CD8-positive, alpha-beta memory T cell (primary cell): ENCODE results near the gene ETAA1. TPM values are rescaled to one million over a fixed set of nuclear protein-coding genes. Genes with fewer than 3 reads are reported as not detected.
A peak's percentile ranks its signal among the peaks of the same experiment; 100 is the strongest.

Experiments
- CTCF ChIA-PET: fragments of 350-600 bp; sonication (Branson Sonifier 250); formaldehyde crosslinking; loops from one replicate; lab custom pipeline; 2021; ENCODE audit warnings: antibody characterized with exemption; lab: Charles Lee
- POLR2A ChIA-PET: fragments of 350-600 bp; sonication (Branson Sonifier 250); formaldehyde crosslinking; loops from one replicate; lab custom pipeline; 2021; ENCODE audit warnings: antibody characterized with exemption; lab: Charles Lee
- DNase-seq, 5 donors: peaks; one replicate each; pipeline versions ENCODE4 v3.0.0 to v3.0.0-alpha.2; 2020 to 2022; ENCODE audit warnings: mixed read lengths in 1 of 5
- H3K27ac ChIP-seq: one replicate; pipeline ENCODE4 v1.7.0; 2013; ENCODE audit warnings: low read depth, mild to moderate bottlenecking, low read length, moderate library complexity
- H3K27me3 ChIP-seq: 2 replicates; pipeline ENCODE4 v1.7.0; 2013; ENCODE audit warnings: low read length, mild to moderate bottlenecking; ENCODE audit not compliant: insufficient read depth, poor library complexity, severe bottlenecking
- H3K36me3 ChIP-seq: 2 replicates; pipeline ENCODE4 v1.7.0; 2013; ENCODE audit warnings: mild to moderate bottlenecking, low read length, moderate library complexity; ENCODE audit not compliant: insufficient read depth
- H3K4me1 ChIP-seq: 2 replicates; pipeline ENCODE4 v1.7.0; 2013; ENCODE audit warnings: mild to moderate bottlenecking, low read length, moderate library complexity; ENCODE audit not compliant: insufficient read depth
- H3K4me3 ChIP-seq: 2 replicates; pipeline ENCODE4 v1.7.0; 2013; ENCODE audit warnings: mild to moderate bottlenecking, low read length
- H3K9me3 ChIP-seq: 2 replicates; pipeline ENCODE4 v1.7.0; 2013; ENCODE audit warnings: mild to moderate bottlenecking, low read length
- H3K27ac Mint-ChIP-seq, 8 donors: one replicate each; pipeline ENCODE4 v1.8.0; 2020 to 2021; ENCODE audit warnings: mixed read lengths in 8 of 8, mild to moderate bottlenecking in 6 of 8, inconsistent platforms in 3 of 8, moderate library complexity in 3 of 8
- H3K27me3 Mint-ChIP-seq, 2 donors: one replicate each; pipeline ENCODE4 v1.8.0; 2020 to 2021; ENCODE audit warnings: mixed read lengths in 2 of 2, mild to moderate bottlenecking in 1 of 2, moderate library complexity in 1 of 2
- H3K36me3 Mint-ChIP-seq, 3 donors: one replicate each; pipeline ENCODE4 v1.8.0; 2020 to 2021; ENCODE audit warnings: mixed read lengths in 3 of 3, inconsistent platforms in 1 of 3, mild to moderate bottlenecking in 1 of 3
- H3K4me1 Mint-ChIP-seq, 3 donors: one replicate each; pipeline ENCODE4 v1.8.0; 2020 to 2021; ENCODE audit warnings: mixed read lengths in 3 of 3, inconsistent platforms in 1 of 3, mild to moderate bottlenecking in 1 of 3
- H3K4me3 Mint-ChIP-seq, 7 donors: one replicate each; pipeline ENCODE4 v1.8.0; 2020 to 2021; ENCODE audit warnings: mixed read lengths in 7 of 7, mild to moderate bottlenecking in 6 of 7, moderate library complexity in 4 of 7, inconsistent platforms in 2 of 7
- H3K9me3 Mint-ChIP-seq, 5 donors: one replicate each; pipeline ENCODE4 v1.8.0; 2020 to 2022; ENCODE audit warnings: mixed read lengths in 5 of 5, mild to moderate bottlenecking in 3 of 5, moderate library complexity in 2 of 5, inconsistent platforms in 1 of 5
- polyA plus RNA-seq: library from polyadenylated mRNA; unstranded; fragments of 300-500 nt; fragmentation: Illumina TruSeq; gene quantifications from one replicate; pipeline ENCODE4 v1.2.3, GENCODE V29; 2021
- total RNA-seq, 2 experiments: library from RNA; stranded (reverse); gene quantifications; one replicate each; pipeline ENCODE4 v1.2.3, GENCODE V29; 2021

ETAA1 gene
- total RNA-seq (10 to 100 TPM; 10.8 to 11.4 TPM), polyA plus RNA-seq (5.5 TPM)

DNA sequence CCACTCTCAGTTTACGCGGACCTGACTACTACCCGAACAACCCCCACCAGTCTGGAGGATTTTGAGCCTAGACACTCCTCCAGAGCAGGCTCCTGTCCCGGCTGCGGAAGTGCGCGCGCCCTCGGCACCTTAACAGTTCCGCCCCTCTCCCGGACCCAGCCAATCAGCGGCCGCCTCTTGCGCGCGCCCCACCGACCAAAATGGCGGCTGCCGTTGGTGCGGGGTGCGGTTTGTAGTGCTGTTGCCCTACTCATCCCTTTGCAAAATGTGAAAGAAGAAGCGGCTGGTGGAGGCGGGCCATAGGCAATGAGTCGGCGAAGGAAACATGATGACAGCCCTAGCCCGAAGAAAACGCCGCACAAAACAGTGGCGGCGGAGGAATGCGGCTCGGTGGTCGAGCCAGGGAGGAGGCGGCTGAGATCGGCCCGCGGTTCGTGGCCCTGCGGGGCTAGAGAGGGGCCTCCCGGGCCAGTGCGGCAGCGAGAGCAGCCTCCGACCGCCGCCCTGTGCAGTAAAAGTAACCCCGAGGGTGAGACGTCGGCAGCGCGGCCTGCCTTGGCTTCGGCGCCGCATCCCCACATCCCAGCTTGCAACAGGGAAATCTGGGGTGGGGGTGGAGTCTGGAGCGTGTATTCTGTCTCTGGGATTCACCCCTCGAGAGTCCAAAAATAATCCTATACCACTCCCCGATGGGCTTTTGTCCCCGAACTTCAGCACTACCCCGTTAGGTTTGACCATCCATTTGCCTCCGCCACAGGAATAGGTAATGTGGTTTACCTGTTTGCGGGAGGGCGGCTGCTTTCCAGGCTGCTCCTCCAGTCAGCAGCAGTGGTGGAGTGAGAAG lies at the start of gene ETAA1:
Gene ETAA1 (plus strand): TSS at position 191 of the 844 bp plus-strand sequence. CDS start 116 bp downstream, at position 307.
- peak within 1 kb of the TSS; percentile 83 for H3K4me3 ChIP-seq
- H3K4me1 ChIP-seq = peaks cover 6% of the 10 kb centered on the region
- Mint-ChIP-seq H3K27me3 (no peaks in the 10 kb centered on the region), H3K36me3 (peaks cover 0 to 13% (median 0%) of the 10 kb centered on the region in 3 donors), H3K4me1 (peaks cover 15 to 23% (median 17%) of the 10 kb centered on the region in 3 donors), H3K9me3 (no peaks in the 10 kb centered on the region), H3K27ac (peak within 1 kb of the TSS; percentile 86 to 99 (median 98)), H3K4me3 (peak within 1 kb of the TSS; percentile 91 to 99 (median 99))
- CTCF ChIA-PET = no interaction called here
- no peaks in the 10 kb centered on the region for H3K27me3 ChIP-seq
- H3K36me3 ChIP-seq = no peaks in the 10 kb centered on the region
- H3K27ac ChIP-seq = peak within 1 kb of the TSS; percentile 78
- peak; percentile 90 to 94 (median 91) for DNase-seq
- no peaks in the 10 kb centered on the region for H3K9me3 ChIP-seq
- POLR2A ChIA-PET = no interaction called here

DNA sequence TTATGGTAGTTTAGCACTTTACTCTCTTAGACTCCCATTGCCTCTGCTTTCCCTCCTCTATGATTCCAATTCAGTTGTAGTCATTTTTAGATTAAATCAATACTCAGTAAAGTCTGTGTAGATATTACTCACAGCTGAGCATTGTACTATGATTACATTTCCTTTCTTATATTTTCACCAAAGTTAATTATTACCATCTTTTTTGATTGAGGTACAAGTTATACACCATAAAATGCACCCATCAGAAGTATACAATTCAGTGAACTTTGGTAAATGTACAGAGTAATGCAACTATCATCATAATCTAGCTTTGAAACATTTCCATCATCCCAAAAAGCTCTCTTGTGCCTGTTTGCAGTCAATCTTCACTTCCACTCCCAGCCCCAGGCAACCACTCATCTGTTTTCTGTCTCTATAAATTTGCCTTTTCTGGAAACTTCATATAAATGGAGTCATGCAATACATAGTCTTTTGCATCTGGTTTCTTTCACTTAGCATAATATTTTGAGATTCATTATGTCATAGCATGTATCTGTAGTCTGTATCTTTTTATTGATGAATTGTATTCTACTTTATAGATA lies 30.2 kb upstream of the ETAA1 start:
- no peaks in the 10 kb centered on the region for H3K36me3 Mint-ChIP-seq
- CTCF ChIA-PET = no interaction called here
- H3K27ac ChIP-seq = no peak overlapping the region
- peaks cover 0 to 13% (median 2%) of the 10 kb centered on the region in 5 donors for H3K9me3 Mint-ChIP-seq
- no peaks in the 10 kb centered on the region for H3K27me3 ChIP-seq
- no peaks in the 10 kb centered on the region for H3K4me1 ChIP-seq
- DNase-seq = no peak
- POLR2A ChIA-PET = no interaction called here
- no peak overlapping the region for H3K27ac Mint-ChIP-seq
- H3K9me3 ChIP-seq = no peaks in the 10 kb centered on the region
- H3K4me1 Mint-ChIP-seq = no peaks in the 10 kb centered on the region
- no peak overlapping the region for H3K4me3 Mint-ChIP-seq
- no peak overlapping the region for H3K4me3 ChIP-seq
- no peaks in the 10 kb centered on the region for H3K36me3 ChIP-seq
- H3K27me3 Mint-ChIP-seq = peaks cover 10 to 16% of the 10 kb centered on the region in 2 donors

DNA sequence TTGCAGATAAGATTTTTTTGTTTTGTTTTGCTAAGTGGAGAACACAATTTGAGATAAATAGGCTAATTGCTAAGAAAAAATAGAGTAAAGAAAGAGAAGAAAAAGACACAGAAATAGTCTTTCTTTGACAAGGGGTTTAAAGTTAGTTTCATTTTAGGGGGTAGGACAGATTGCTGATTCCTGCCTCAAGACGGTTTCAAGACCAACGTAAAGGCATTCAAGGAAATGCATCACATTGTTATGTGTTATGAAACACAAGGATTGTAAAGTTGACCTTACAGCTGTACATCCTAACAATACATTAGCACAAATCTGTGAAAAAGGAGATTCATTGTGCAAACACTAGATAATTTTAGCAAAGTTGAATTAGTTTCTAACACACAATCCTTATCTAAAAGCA lies 22.7 kb upstream of the ETAA1 start:
- POLR2A ChIA-PET = no interaction called here
- Histone ChIP-seq H3K4me1 (no peaks in the 10 kb centered on the region), H3K27ac (no peak overlapping the region), H3K36me3 (no peaks in the 10 kb centered on the region), H3K27me3 (no peaks in the 10 kb centered on the region), H3K9me3 (no peaks in the 10 kb centered on the region), H3K4me3 (no peak overlapping the region)
- Mint-ChIP-seq H3K4me1 (peaks cover 0 to 5% (median 4%) of the 10 kb centered on the region in 3 donors), H3K27me3 (peaks cover 8% of the 10 kb centered on the region in 2 donors), H3K36me3 (peaks cover 0 to 7% (median 1%) of the 10 kb centered on the region in 3 donors), H3K4me3 (peak overlapping the region in 3 of 7 donors; percentile 17 to 33 (median 29)), H3K9me3 (peaks cover 6 to 19% (median 9%) of the 10 kb centered on the region in 5 donors), H3K27ac (no peak overlapping the region)
- CTCF ChIA-PET = no interaction called here
- no peak for DNase-seq

DNA sequence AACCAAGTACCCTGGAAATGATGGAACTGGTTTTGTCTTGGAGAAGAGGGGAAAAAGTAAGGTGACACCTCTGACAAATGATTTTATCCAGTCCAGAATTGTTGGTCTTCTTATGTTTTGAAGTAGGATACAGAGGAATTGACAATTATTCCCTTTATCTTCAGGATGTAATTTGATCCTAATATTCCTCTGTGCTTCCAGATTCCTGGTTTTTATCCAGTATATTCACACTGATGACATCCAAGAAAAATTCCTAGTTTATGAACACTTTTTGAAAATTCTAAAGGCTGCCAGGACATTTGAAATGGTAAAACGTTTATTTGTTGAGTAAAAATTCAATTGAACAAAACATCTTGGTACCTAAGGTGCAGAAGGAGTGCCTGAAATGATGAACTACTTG lies 22.2 kb upstream of the ETAA1 start:
- H3K27me3 Mint-ChIP-seq = peaks cover 8% of the 10 kb centered on the region in 2 donors

DNA sequence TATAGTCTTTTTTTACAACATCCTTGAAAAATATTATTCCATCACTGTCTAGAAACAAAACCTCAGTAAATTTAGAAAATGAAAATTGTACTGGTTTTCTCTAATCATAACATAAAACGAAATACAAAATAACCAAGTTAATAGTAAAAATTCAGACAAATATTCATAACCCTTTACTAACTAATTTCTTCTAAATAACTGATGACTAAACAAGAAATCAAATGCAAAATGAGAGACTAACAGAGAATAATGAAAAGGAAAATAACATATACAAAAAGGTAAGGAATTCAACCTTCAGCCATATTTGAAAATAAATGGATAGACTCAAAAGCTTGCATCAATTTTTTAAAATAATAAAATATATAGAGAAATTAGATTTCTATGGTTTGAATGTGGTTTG lies 18.6 kb upstream of the ETAA1 start:
- no peaks in the 10 kb centered on the region for H3K9me3 ChIP-seq
- Mint-ChIP-seq H3K4me1 (peaks cover 0 to 5% (median 4%) of the 10 kb centered on the region in 3 donors), H3K27me3 (peaks cover 3 to 4% of the 10 kb centered on the region in 2 donors), H3K4me3 (no peak overlapping the region), H3K9me3 (peaks cover under 1 to 6% (median 5%) of the 10 kb centered on the region in 5 donors), H3K36me3 (peaks cover 0 to 13% (median 3%) of the 10 kb centered on the region in 3 donors), H3K27ac (no peak overlapping the region)
- H3K27me3 ChIP-seq = no peaks in the 10 kb centered on the region
- no peaks in the 10 kb centered on the region for H3K36me3 ChIP-seq
- H3K27ac ChIP-seq = no peak overlapping the region
- H3K4me3 ChIP-seq = no peak overlapping the region
- no peak for DNase-seq
- no peaks in the 10 kb centered on the region for H3K4me1 ChIP-seq
- POLR2A ChIA-PET = no interaction called here
- CTCF ChIA-PET = no interaction called here

More for the DNA sequence above, 22.2 kb upstream of the ETAA1 start:
- no peaks in the 10 kb centered on the region for H3K4me1 ChIP-seq
- Mint-ChIP-seq H3K36me3 (peaks cover 0 to 7% (median 1%) of the 10 kb centered on the region in 3 donors), H3K9me3 (peaks cover 6 to 19% (median 9%) of the 10 kb centered on the region in 5 donors), H3K4me3 (no peak overlapping the region), H3K4me1 (peaks cover 0 to 5% (median 4%) of the 10 kb centered on the region in 3 donors), H3K27ac (no peak overlapping the region)
- DNase-seq = no peak
- no peak overlapping the region for H3K4me3 ChIP-seq
- ChIA-PET CTCF (no interaction called here), POLR2A (no interaction called here)
- no peak overlapping the region for H3K27ac ChIP-seq
- H3K27me3 ChIP-seq = no peaks in the 10 kb centered on the region
- no peaks in the 10 kb centered on the region for H3K9me3 ChIP-seq
- H3K36me3 ChIP-seq = no peaks in the 10 kb centered on the region

DNA sequence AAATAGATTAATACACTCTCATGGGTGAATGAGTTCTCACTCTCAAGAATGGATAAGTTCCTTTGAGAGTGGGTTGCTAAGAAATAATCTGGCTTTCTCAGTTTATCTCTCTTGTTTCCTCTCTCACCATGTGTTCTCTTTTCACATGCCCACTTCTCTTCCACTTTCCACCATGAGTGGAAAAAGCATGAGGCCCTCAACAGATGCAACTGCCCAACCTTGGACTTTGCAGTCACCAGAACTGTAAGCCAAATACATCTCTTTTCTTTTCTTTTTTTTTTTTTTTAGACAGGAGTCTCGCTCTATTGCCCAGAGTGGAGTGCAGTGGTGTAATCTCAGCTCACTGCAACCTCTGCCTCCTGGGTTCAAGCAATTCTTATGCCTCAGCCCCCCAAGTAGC lies 18.1 kb upstream of the ETAA1 start:
- no peak overlapping the region for H3K27ac ChIP-seq
- POLR2A ChIA-PET = no interaction called here
- H3K4me1 Mint-ChIP-seq = peaks cover 0 to 5% (median 4%) of the 10 kb centered on the region in 3 donors
- H3K9me3 ChIP-seq = no peaks in the 10 kb centered on the region
- CTCF ChIA-PET = no interaction called here
- H3K4me1 ChIP-seq = no peaks in the 10 kb centered on the region
- no peak overlapping the region for H3K4me3 ChIP-seq
- peaks cover 3 to 4% of the 10 kb centered on the region in 2 donors for H3K27me3 Mint-ChIP-seq
- H3K9me3 Mint-ChIP-seq = peaks cover 0 to 6% (median 5%) of the 10 kb centered on the region in 5 donors
- H3K27me3 ChIP-seq = no peaks in the 10 kb centered on the region
- peaks cover 0 to 13% (median 3%) of the 10 kb centered on the region in 3 donors for H3K36me3 Mint-ChIP-seq
- H3K36me3 ChIP-seq = no peaks in the 10 kb centered on the region
- no peak overlapping the region for H3K4me3 Mint-ChIP-seq
- H3K27ac Mint-ChIP-seq = no peak overlapping the region
- no peak for DNase-seq

DNA sequence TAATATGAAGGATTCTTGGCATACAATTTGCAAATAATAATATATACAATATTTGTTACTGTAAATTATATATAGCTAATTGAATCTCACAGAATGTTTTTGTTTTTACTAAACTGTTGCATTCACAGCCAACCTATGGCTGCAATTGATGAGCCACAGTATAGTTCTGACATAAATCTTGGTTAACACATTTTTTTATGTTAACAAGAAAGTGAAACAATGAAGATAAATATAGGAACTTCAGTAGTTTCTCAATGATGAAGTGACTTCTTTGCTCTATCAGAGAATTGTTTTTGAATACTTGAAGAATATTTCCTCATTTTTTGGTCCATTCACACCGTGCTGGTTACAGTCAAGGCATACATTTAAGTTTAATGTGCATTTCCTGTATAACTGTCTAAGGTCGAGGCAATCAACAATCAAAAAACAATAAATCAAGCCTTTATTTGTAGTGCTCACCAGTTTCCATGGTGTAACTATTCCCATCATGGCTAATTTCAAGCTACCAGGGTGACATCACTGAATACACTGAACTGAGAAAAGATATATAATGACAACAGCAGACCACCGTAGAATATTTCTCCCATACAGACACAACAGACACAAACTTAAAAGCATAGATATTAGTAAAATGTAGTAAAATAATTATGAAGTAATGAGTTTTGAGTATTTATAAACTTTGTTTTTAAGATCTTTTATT lies 12.9 kb upstream of the ETAA1 start:
- DNase-seq = no peak
- Mint-ChIP-seq H3K36me3 (peaks cover 0 to 12% (median 2%) of the 10 kb centered on the region in 3 donors), H3K27me3 (peaks cover 0 to 4% of the 10 kb centered on the region in 2 donors), H3K4me3 (no peak overlapping the region), H3K9me3 (peaks cover 0 to under 1% (median 0%) of the 10 kb centered on the region in 5 donors), H3K4me1 (no peaks in the 10 kb centered on the region), H3K27ac (no peak overlapping the region)
- Histone ChIP-seq H3K9me3 (no peaks in the 10 kb centered on the region), H3K27me3 (no peaks in the 10 kb centered on the region), H3K36me3 (no peaks in the 10 kb centered on the region), H3K4me1 (no peaks in the 10 kb centered on the region), H3K4me3 (no peak overlapping the region), H3K27ac (no peak overlapping the region)
- CTCF ChIA-PET = no interaction called here
- POLR2A ChIA-PET = no interaction called here
